Upper lobe of left lung (tissue), 6 donors: ENCODE results near the gene TMEM91. TPM values are rescaled to one million over a fixed set of nuclear protein-coding genes. Genes with fewer than 3 reads are reported as not detected.

Experiments used
- ATAC-seq, 2 donors: fragments of 200-7000 bp; cut with Tn5 transposase; one replicate each; pipeline ENCODE4 v1.9.1; 2022; ENCODE audit warnings: mild to moderate bottlenecking in 2 of 2, moderate library complexity in 2 of 2; ENCODE audit not compliant: low FRiP score in 2 of 2
- DNase-seq, 2 donors: peaks; one replicate each; pipeline ENCODE4 v3.0.0-alpha.2; 2019 to 2020
- H3K27ac ChIP-seq, 4 donors: fragments of 200-600 bp; sonication (generic); one replicate each; pipeline ENCODE4 v1.5.1; 2016 to 2019
- H3K27me3 ChIP-seq, 4 donors: fragments of 200-600 bp; sonication (generic); one replicate each; pipeline ENCODE4 v1.5.1; 2017 to 2019
- H3K36me3 ChIP-seq, 4 donors: fragments of 200-600 bp; sonication (generic); one replicate each; pipeline ENCODE4 v1.5.1; 2016 to 2019
- H3K4me1 ChIP-seq, 4 donors: fragments of 200-600 bp; sonication (generic); one replicate each; pipeline ENCODE4 v1.5.1; 2018 to 2019
- H3K4me3 ChIP-seq, 4 donors: fragments of 200-600 bp; sonication (generic); one replicate each; pipeline ENCODE4 v1.5.1; 2017 to 2019; ENCODE audit warnings: mild to moderate bottlenecking in 2 of 4, moderate library complexity in 1 of 4
- H3K9me3 ChIP-seq, 4 donors: fragments of 200-600 bp; sonication (generic); one replicate each; pipeline ENCODE4 v1.5.1; 2018 to 2019
- EP300 ChIP-seq, 4 donors: sonication (generic); formaldehyde crosslinking; IDR thresholded peaks; one replicate each; pipeline ENCODE4 v1.5.1; 2017; ENCODE audit warnings: antibody characterized with exemption in 4 of 4, control low read depth in 2 of 4
- POLR2A ChIP-seq, 4 donors: fragments of 450-650 bp; IDR thresholded peaks; one replicate each; pipeline ENCODE4 v1.5.1; 2016 to 2017; ENCODE audit warnings: antibody characterized with exemption in 4 of 4, mild to moderate bottlenecking in 2 of 4
- POLR2AphosphoS5 ChIP-seq, 2 donors: sonication (generic); formaldehyde crosslinking; IDR thresholded peaks; one replicate each; pipeline ENCODE4 v1.5.1; 2017; ENCODE audit warnings: antibody characterized with exemption in 2 of 2
- WGBS, 2 donors: methylation state at CpG; one replicate each; pipeline ENCODE4 v1.1.5; 2017 to 2018; 5-methylcytosine and 5-hydroxymethylcytosine counted together
- total RNA-seq, 6 donors: library from RNA; depleted of rRNA in 4 of 6; stranded (reverse); fragments of >200 nt in 4 of 6; gene quantifications; one replicate each; pipeline versions ENCODE4 v1.1.0 to v1.2.1, GENCODE V29; 2016 to 2021
- TF ChIP-seq, protein P1 (sequence below), 6 experiments: fragments of 450-650 bp in 4 of 6; fragments of 200-600 bp in 2 of 6; sonication (generic) in 2 of 6; IDR thresholded peaks; one replicate each; pipeline ENCODE4 v1.5.1; 2016 to 2019; ENCODE audit warnings: antibody characterized with exemption in 6 of 6
- donor health status: DM: no; HTN: no; CAD: no; lungs with moderate emphysema.
- donor health status: DM: no; HTN: yes; CAD: no; lungs with severe emphysema.

TMEM91 gene
- total RNA-seq, 6 donors from 2014 or later = 18.7 to 65.0 (median 29.3) TPM

DNA sequence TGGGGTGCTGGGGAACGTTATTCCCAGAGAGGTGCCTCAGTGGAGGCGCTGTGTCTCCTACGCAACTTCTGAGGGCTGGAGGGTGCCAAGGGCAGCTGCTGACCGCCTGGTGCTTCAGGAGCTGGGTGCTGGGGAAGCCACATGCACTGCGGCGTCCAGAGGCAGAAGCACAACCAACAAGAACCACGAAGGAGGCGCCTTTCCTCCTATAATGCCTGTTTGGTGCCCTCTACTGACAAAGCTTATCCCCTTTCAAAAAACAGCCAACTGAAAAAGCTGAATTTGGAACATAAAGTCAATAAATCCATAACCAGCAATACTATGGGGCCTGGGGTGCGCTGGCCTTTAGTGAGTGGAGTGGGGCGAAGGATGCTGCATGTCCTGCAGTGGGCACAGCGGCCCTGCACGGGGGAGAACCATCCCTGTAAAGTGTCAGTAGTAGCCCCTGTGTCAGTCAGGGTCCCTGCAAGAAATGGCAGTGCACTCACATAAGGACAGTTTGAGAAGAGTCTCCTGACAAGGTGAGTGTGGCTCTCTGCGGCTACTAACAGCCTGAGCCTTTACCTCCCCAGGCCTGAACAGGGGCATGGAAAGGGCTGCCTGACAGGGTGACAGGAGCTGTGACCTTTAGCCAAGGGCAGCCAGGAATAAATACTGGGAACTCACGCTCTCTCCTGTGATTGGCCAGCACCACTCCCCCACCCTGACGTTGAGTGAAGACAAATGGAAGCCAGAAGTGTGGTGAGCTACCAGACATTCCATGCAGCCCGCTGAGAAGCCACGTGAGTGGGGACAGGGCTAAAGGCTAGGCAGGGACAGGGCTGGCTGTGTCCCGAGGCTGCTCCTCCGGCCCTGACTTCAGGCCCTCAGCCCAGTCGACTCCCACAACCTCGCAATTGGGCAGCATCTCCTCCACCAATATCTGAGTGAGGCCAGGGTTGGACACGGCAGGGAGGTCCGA, 55.4 kb downstream of the TMEM91 start:
- ATAC-seq (no peak), DNase-seq (peak in 1 of 2 donors; percentile 63)
- no peaks in the 10 kb centered on the region for H3K9me3 ChIP-seq
- H3K36me3 ChIP-seq = peaks cover 10 to 45% (median 31%) of the 10 kb centered on the region in 4 donors
- no peak for TF ChIP-seq EP300 (IDR thresholded peaks at IDR 0.05)
- no peak for TF ChIP-seq POLR2AphosphoS5 (IDR thresholded peaks at IDR 0.05)
- no peak for TF ChIP-seq POLR2A (IDR thresholded peaks at IDR 0.05)
- TF ChIP-seq, protein P1, sequence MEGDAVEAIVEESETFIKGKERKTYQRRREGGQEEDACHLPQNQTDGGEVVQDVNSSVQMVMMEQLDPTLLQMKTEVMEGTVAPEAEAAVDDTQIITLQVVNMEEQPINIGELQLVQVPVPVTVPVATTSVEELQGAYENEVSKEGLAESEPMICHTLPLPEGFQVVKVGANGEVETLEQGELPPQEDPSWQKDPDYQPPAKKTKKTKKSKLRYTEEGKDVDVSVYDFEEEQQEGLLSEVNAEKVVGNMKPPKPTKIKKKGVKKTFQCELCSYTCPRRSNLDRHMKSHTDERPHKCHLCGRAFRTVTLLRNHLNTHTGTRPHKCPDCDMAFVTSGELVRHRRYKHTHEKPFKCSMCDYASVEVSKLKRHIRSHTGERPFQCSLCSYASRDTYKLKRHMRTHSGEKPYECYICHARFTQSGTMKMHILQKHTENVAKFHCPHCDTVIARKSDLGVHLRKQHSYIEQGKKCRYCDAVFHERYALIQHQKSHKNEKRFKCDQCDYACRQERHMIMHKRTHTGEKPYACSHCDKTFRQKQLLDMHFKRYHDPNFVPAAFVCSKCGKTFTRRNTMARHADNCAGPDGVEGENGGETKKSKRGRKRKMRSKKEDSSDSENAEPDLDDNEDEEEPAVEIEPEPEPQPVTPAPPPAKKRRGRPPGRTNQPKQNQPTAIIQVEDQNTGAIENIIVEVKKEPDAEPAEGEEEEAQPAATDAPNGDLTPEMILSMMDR (IDR thresholded peaks at IDR 0.05) = peak in 2 of 6 experiments; percentile 7 to 39
- peak overlapping the region in 1 of 4 donors; percentile 5 for H3K27ac ChIP-seq
- 76 to 79% methylated on average over 18 to 23 of the region's 23 CpGs for WGBS, 2 donors
- no peaks in the 10 kb centered on the region for H3K27me3 ChIP-seq
- H3K4me3 ChIP-seq = no peak overlapping the region
- peaks cover 17 to 36% (median 21%) of the 10 kb centered on the region in 4 donors for H3K4me1 ChIP-seq

DNA sequence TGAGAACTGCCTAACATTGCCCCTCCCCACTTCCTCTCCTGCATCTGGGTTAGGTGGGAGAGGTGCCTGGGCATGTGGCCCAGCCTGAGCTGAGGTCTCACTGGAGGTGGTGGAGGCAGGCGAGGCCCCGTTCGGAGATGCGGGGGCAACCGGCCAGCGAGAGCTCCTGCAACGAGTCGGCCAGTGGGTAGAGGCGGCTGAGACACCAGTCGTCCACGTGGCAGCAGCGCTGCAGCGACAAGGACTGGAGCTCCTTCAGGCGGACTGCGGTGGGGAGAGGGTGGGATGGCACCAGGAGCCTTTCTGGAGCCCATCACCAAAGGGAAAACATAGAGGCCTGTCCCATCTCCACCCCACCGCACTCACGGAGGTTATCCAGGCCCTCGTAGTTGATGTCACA, 56.8 kb downstream of the TMEM91 start:
- ATAC-seq = no peak
- 91 to 94% methylated on average over 12 to 18 of the region's 18 CpGs for WGBS, 2 donors
- peaks cover 10 to 55% (median 36%) of the 10 kb centered on the region in 4 donors for H3K36me3 ChIP-seq

More for the DNA sequence above, 56.8 kb downstream of the TMEM91 start:
- Histone ChIP-seq H3K4me1 (peaks cover 7 to 27% (median 9%) of the 10 kb centered on the region in 4 donors), H3K9me3 (no peaks in the 10 kb centered on the region), H3K27ac (no peak overlapping the region), H3K27me3 (no peaks in the 10 kb centered on the region), H3K4me3 (no peak overlapping the region)
- TF ChIP-seq, protein P1 (IDR thresholded peaks at IDR 0.05) = no peak
- TF ChIP-seq POLR2AphosphoS5 (IDR thresholded peaks at IDR 0.05) = no peak
- no peak for TF ChIP-seq EP300 (IDR thresholded peaks at IDR 0.05)
- no peak for TF ChIP-seq POLR2A (IDR thresholded peaks at IDR 0.05)
- peak in 1 of 2 donors; percentile 59 for DNase-seq

Other genes with a start within 250 kb of the TMEM91 start
- 10 to 100 TPM in 4 of 6 donors, 1 to 10 TPM in 2; 5.2 to 40.6 (median 20.1) TPM for gene CYP2S1, start 183.3 kb upstream of the TMEM91 start, total RNA-seq
- 10 to 100 TPM; 28.4 to 96.9 (median 71.7) TPM for gene AXL, start 157.3 kb upstream of the TMEM91 start, total RNA-seq
- gene HNRNPUL1, start 112.2 kb upstream of the TMEM91 start, total RNA-seq = 100 to 1,000 TPM; 152 to 351 (median 211) TPM
- 10 to 100 TPM; 22.0 to 36.7 (median 27.0) TPM for gene CCDC97, start 66.4 kb upstream of the TMEM91 start, total RNA-seq
- gene TGFB1, start 22.6 kb upstream of the TMEM91 start, total RNA-seq = 100 to 1,000 TPM in 2 of 6 donors, 10 to 100 TPM in 4; 28.5 to 138 (median 76.8) TPM
- 10 to 100 TPM in 3 of 6 donors, 1 to 10 TPM in 2, not detected in 1; 7.0 to 17.2 (median 10.3) TPM for gene B9D2, start 12.4 kb upstream of the TMEM91 start, total RNA-seq
- 10 to 100 TPM in 4 of 6 donors, 1 to 10 TPM in 1, under 1 TPM in 1; 0.89 to 18.4 (median 16.0) TPM for gene EXOSC5, start 20.8 kb downstream of the TMEM91 start, total RNA-seq
- gene BCKDHA, start 21.3 kb downstream of the TMEM91 start, total RNA-seq = 10 to 100 TPM; 28.4 to 71.7 (median 63.3) TPM
- gene B3GNT8, start 50.8 kb downstream of the TMEM91 start, total RNA-seq = 10 to 100 TPM; 10.0 to 39.1 (median 23.4) TPM
- gene DMAC2, start 63.4 kb downstream of the TMEM91 start, total RNA-seq = 10 to 100 TPM; 28.9 to 63.1 (median 38.3) TPM
- gene ERICH4, start 66.6 kb downstream of the TMEM91 start, total RNA-seq = not detected
- 10 to 100 TPM in 4 of 6 donors, 1 to 10 TPM in 2; 2.3 to 22.4 (median 16.3) TPM for gene CEACAM21, start 199.6 kb downstream of the TMEM91 start, total RNA-seq